Measurements from ENCODE around the gene TMEM218.
"Not testable (repeated sequence)": the region's sequence is repeated elsewhere in the genome, so short reads cannot be mapped to it uniquely, and the experiment has no call there.

Gene TMEM218

DNA sequence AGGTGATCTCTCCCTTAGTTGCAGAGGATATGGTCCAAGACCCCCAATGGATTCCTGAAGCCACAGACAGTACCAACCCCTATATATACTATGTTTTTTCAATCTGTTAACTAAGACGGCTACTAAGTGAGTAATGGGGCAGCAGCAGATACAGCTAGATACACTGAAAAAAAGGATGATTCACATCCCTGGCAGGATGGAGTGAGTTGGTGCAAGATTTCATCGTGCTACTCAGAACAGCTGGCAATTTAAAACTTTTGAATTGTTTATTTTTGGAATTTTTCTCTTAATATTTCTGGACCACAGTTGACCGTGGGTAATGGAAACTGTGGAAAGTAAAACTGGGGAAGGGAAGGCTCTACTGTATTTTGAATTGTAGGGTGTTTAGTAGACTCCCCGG, 17.0 kb upstream of the TMEM218 start:
- FAIRE-seq = no peak

DNA sequence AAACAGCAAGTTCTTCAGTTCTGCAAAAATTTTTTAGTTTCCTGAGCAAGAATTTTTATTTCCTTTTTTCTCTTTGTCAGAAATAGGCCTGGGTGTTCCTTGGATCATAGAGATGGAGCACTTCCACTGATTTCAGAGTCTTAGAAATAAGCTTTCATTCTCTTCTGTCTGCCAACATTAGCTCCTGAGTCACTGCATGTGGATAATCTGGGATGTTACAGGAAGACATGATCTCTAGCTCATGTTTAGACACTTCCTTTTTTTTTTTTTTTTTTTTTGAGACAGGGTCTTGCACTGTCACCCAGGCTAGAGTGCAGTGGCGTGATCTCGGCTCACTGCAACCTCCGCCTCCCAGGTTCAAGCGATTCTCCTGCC, 13.2 kb upstream of the TMEM218 start:
- no peak for FAIRE-seq

DNA sequence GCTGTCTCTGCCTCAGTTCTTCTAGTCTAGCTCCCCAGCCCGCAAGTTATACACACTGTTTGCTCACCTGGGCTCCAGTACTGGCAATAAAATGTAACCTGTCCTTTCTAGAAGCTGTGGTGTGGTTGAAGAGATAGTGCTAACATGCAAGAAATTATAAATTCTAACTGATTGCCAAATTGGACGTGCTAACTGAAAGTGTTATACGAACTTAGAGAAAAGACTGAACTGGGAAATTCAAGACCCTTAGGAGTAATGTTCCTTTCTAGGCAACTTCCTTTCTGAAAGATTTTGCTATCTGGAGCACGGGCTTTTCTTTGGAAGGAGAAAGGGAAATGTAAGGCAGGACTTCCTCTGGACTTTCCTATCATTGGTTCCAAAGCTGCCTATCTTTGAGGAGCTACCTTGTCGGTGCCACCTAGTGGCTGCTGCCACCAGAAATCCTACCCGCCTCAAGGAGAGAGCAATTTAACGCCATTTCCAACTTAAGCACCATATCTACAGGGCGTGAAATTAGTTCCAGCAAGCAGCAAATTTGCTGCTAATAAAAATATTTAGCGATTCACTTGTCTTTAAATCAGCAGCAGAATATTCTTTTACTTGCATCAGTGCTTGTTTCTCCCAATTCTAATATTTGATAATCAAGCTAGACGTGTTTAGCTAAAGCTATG, 12.7 kb upstream of the TMEM218 start:
- no peak for FAIRE-seq

DNA sequence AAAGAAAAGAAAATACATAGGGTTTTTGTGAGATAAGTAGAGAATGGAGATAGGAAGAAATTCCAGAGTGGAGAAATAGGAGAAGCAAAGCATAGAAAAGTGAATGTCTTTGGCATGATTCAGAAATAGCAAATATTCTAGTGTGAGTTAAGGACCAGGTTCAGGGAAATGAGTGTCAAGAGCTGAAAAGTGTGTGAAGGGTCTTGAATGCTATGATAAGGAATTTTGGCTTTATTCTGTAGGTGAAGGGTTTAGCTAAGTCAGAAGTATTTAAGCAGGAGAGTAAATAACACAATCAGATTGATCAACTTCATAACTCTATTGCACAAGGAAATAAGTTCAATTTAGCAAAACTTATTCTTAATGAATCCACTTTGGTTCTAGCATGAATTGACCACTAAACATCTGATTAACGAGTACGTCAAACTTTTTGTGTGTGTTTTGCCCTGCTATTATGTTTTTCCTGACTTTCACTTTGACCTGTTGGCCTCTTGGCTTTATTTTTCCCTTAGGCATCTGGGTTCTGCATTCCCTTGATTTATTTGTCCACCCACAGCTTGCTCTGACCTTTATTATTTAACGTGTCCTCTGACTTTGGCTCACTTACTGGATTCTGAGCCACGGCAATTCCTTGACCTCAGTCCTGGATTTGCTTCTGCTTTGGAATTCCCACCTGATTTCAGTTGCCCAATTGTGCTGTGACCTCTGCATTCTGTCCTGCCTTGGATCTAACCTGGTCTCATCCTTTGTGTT, 11.9 kb upstream of the TMEM218 start:
- no peak for FAIRE-seq

DNA sequence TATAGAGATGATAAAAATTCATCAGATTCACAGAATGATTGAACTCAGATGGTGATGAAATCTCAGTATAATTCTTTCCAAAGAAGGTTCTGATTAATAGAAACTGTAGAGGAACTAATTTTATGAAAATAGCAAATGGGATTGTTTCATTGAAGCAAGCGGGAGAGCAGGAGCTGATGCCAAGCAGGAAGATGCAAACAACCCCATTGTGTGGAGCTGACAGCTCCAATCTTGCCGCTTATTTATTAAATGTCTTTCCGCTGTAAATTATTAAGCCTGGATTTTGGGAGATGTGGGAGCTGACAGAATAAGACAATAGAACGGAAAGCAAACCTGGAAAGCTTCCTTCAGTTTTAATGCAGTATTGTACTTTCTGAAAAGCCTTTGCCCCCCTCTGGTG, 6.0 kb upstream of the TMEM218 start:
- FAIRE-seq = no peak

DNA sequence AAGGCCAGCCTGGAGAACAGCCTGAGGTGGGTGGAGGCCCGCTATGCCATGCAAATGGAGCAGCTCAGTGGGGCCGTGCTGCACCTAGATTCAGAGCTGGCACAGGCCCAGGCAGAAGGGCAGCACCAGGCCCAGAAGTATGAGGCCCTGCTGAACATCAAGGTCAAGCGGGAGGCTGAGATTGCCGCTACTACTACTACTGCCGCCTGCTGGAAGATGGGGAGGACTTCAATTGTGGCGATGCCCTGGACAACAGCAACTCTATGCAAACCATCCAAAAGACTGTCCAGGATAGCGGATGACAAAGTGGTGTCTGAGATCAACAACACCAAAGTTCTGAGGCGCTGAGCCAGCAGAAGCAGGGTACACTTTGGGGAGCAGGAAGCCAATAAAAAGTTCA, 3.1 kb upstream of the TMEM218 start:
- no peak for FAIRE-seq

DNA sequence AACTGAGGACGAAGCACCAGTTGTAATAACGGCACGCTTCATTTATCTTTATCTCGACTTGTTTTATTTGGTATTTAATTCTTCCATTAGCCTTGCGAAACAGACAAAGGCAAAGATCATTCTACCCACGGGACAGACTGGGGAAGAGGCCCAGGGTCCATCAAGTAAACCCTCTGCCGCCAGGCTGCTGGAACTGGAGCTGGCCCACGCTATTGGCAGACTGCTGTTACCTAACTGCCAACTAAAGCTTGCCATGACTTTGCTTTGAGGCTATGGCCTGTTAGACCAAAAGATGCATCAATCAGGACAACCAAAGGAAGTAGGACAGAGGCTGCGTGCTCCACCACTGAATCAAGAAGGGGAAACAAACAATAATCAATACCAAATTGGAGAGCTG, 780 bp upstream of the TMEM218 start:
- no peak for FAIRE-seq

DNA sequence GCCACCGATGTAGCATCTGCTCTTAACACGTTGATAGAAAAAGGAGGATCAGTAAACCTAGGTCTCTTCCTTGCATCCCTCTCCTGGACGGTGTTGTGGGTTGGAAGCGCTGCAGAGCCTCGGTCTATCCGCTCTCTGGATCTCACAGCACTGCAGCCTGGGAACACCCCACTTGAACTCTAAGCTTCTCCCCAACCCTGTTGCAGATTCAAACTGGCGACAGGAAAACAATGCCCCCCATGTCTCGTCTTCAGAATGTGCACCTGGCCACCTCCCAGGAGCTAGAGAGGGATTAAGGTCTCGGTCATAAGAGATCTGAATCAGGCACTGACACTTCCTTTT, 454 bp downstream of the TMEM218 start:
- FAIRE-seq = no peak

DNA sequence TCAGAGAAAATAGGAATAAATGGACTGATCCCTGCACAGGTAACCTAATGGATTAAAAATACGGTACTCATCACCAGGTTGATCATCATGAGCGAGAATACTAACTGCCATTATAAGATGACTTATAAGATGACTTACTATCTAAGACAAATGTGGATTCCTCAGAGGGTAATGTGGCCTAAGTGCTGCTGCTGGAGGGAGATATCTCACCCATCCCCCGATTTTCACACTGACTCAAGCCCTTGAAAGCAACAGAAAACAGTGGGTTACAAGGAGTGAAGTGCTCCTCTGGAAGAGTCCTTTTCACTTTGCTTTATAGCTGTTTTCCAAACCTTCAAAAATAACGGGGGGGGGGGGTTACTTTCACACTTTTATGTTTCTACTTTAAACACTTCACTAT, 920 bp downstream of the TMEM218 start:
- FAIRE-seq = no peak

DNA sequence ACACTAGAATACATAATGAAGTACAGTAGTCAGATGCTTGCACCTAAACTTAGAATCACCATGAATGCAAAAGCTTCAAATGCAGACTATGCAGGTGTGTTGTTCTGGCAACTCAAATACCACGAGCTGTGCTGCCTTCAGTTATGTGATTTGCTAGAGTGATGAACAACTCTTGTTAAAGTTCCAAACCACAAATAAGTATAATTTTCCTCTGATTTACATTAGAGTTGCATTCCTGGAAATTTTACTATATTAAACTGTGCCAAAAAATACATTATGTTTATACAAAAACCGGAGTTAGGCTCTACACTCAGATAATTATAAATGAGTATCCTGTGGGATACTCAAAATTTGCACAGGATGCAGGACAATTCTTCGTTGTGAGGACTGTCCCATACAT, 3.0 kb downstream of the TMEM218 start:
- FAIRE-seq = no peak

DNA sequence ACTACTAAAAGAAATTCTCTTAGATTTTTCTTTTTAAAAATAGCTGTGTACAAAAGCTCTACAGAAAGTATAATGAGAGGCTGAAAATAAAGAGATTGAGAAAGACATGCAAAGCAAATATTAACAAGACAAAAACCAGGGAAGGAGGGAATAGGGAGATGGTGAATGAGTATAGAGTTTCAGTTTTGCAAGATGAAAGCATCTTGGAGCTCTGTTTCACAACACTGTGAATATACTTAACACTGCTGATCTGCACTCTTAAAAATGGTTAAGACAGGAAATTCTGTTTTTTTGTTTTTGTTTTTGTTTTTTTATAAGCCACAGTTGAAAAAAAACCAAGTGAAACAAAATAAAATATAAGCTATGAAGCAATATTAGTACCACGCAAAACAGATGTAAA, 5.5 kb downstream of the TMEM218 start:
- peak; percentile 51 for FAIRE-seq

DNA sequence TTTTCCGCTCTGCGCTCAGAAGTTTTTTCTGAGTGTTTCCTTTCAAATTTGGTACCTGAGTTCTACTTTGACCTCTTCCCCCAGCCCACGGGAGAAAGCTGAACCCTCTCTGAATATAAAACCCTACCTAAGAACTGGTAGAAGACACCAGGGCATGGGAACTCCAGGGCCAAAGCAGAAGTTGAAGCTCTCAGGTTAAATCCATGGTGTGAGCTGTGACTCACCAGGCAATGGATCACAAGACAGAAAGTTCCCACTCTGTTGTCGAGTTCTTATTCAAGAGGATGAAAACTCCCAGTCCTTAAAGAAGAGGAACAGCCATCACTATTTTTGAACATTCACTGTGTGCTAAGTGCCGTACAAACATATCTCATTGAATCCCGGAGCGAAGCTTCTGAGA, 8.9 kb downstream of the TMEM218 start:
- no peak for FAIRE-seq

DNA sequence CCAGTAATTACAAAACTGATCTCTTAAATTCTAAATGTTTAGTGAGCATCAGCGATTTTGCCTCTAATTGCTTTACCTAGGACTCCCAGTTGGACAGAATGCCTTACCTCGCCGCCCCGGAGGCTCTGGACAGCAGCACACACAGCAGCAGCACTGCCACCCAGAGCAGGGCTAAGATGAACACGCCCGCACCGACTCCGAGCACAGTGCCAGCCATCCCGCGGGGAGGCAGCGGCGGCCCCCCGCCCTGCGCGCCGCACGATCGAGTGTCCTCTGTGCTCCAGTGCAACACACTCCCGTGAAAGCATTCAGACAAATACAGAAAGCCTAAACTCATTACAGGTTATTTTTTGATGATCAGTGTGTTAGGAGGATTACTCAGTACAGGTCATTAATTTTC, 9.4 kb downstream of the TMEM218 start:
- no peak for FAIRE-seq

DNA sequence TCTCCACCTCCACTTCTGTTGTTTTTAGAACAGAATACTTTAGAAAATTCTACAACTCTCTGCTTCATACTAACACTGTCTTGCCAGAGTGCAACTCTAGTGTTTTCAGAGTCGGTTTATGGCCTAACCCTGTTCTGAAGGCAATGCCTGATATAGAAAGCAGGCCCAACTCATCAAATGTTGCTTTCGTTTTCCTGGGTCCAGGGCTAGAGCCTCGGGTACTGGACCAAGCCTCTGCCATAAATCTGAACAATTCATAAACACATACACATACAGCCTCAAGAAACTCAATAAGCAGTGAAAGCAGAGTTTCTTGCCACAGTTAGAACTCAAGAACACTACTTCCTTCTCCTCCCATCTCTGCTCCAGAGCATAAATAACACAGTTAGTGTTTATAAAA, 9.8 kb downstream of the TMEM218 start:
- FAIRE-seq = no peak

DNA sequence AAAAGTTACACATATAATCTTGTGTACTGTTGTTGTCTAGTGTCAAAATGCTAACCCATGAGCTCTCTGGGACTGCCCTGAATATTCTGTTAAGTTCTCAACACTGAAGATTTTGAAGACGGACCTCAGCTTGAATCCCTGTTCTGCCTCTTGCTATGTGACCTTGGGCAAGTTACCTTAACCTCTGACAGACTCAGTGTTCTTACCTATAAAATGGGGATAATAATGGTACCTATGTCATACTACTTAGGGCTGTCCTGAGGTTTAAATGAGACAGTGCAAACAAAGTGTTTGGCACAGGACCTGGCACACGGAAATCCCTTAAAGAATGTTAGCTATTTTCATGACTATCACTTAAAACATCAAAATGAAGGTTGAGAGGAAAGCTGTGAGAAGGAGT, 11.3 kb downstream of the TMEM218 start:
- FAIRE-seq = no peak

DNA sequence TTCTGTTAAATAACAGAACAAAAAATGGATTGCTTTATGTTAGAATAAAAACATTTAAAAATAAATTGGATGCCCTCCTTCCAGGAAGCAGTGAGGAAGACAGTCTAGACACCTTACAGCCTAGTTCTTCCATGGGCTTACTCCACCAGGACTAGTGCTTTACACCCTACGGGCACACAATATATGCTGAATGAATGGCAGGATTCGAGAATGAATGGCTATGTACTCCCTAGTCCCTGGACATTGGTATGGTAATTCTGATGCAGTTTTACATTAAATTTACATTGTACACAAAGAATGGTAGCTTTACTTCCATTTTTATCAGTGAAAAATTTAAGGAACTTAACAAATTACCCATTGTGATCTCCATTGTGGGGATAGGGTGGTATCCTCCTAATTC, 16.7 kb downstream of the TMEM218 start:
- FAIRE-seq = no peak

DNA sequence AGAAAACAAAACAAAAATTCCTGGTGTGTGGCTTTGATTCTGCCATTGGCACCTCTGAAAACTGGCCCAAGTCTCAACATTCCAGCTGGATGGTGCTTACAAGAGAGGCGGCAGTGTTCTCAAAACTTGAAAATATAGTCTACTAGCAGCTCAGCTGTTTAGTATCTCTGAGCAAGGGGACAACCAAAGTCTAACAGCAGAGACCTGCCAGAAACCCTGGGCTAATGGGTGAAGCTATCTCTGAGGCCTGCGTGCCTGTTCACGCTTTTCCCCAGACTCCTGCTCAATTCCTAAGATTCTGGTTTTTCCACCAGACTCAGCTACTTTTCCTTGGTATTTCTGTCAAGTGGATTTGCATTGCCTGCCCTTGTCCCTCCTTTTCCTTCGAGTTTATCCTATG, 17.9 kb downstream of the TMEM218 start:
- FAIRE-seq = no peak

DNA sequence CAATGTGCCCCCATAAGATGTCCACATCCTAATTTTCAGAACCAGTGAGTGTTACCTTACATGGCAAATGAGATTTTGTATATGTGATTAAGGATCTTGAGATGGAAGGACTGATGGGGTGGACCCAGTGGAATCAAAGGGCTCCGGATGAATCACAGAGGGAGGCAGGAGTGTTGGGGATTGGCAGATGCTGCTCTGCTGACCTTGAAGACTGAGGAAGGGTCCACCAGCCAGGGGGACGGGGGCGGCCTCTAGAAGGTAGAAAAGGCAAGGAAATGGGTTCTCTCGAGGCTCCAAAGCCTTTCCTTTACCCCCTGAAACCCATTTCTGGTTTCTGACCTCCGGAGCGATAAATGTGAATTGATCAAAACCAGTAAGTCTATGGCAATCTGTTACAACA, 18.8 kb downstream of the TMEM218 start:
- no peak for FAIRE-seq

DNA sequence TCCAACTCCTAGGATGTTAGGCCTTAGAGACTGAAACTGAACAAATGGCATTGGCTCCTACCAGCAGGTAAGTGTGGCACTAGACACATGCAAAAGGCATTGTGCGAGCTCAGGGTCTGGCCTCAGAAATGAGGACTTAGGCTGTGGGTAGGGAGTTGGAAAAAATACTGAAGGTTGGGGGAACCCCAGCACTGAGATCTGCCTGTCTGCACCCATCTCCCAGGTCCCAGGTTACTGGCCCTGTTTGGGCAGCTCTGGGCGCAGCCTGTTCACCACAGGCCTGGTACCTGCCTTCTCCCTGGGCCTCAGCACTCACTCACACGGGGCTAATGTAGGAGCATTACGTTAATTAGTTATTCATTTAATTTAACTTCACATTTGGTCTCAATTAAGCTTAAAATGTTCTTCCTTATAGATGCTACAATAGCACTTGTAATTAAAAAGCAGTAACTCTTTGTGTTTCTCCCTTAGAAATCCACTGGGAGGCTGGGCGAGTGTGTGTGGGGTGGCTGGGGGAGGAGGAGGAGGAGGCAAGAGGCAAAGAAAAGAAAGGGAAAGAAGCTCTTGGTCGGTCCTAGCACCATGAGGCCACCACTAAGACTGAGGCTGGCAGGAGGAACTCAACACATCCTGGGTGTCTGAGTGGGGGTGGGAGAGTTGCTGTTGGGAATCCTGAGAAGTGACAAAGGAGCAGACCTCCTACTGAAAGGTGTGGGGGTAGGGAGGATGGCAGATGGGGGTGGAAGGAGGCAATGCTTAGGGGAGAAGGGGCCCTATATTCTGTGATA, 19.4 kb downstream of the TMEM218 start:
- FAIRE-seq = no peak

DNA sequence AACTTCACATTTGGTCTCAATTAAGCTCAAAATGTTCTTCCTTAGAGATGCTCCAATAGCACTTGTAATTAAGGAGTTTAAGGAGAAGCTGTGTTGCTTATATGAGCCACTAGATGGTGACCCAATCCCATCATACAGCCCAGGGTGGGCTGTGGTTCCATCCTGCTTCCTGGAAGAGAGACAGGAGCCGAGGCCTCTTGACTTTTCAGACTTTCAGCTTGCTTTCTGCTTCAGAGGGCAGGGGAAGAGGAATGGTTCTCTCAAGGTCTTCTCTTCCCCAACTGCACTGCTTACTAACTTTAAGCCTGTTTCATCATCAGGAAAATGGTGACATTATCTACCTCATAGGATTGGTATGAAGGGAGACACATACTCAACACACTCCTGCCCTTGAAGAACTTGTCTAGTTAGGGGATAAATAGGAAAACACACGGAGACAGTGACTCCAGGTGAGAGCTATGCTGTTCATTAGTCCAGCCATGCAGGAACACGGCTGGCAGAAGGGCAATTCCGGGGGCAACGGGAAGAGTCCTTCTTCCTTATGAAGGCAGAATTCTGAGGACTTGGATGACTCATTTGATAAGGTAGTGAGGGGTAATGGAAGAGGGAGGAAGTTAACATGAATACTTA, 20.1 kb downstream of the TMEM218 start:
- peak; percentile 83 for FAIRE-seq

DNA sequence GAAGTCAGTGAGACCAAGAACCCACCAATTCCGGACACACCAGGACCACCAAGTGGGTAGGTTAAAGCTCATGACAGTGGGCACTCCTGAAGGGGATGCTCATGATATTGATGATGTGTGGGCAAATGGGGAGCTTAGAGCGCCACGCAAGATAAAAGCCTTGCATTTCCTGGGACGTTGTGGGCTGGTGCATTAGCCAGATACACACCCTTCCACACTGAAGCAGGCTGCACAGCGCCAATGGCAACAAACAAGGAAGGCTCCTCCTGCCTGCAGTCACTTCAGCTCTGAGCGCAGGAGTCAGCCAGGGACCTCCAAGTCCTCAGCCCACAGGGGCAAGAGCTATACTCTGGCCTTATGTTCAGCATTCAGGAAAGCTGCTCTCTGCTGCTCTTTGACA, 20.6 kb downstream of the TMEM218 start:
- FAIRE-seq = no peak

DNA sequence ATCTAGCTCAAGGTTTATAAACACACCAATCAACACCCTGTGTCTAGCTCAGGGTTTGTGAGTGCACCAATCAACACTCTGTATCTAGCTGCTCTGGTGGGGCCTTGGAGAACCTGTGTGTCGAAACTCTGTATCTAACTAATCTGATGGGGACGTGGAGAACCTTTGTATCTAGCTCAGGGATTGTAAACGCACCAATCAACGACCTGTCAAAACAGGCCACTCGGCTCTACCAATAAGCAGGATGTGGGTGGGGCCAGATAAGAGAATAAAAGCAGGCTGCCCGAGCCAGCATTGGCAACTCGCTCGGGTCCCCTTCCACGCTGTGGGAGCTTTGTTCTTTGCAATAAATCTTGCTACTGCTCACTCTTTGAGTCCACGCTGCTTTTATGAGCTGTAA, 21.3 kb downstream of the TMEM218 start:
- not testable (repeated sequence) for FAIRE-seq

DNA sequence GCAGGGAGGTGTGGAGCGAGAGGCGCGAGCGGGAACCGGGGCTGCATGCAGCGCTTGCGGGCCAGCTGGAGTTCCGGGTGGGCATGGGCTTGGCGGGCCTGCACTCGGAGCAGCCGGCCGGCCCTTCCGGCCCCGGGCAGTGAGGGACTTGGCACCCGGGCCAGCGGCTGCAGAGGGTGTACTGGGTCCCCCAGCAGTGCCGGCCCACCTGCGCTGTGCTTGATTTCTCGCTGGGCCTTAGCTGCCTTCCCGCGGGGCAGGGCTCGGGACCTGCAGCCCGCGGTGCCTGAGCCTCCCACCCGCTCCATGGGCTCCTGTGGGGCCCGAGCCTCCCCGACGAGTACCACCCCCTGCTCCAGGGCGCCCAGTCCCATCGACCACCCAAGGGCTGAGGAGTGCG, 21.9 kb downstream of the TMEM218 start:
- FAIRE-seq = not testable (repeated sequence)
